Activated naive CD8-positive, alpha-beta T cell (primary cell): ENCODE measurements around the gene SPATA13.
A peak's percentile ranks its signal among the peaks of the same experiment; 100 is the strongest.

Source experiments
- H3K27ac Mint-ChIP-seq: one replicate; pipeline ENCODE4 v1.8.0; 2021; ENCODE audit warnings: mixed read lengths
- H3K27me3 Mint-ChIP-seq: one replicate; pipeline ENCODE4 v1.8.0; 2021; ENCODE audit warnings: mixed read lengths
- H3K36me3 Mint-ChIP-seq: one replicate; pipeline ENCODE4 v1.8.0; 2021; ENCODE audit warnings: mixed read lengths
- H3K4me1 Mint-ChIP-seq: one replicate; pipeline ENCODE4 v1.8.0; 2021; ENCODE audit warnings: low read depth, mixed read lengths
- H3K4me3 Mint-ChIP-seq: one replicate; pipeline ENCODE4 v1.8.0; 2021; ENCODE audit warnings: mild to moderate bottlenecking, mixed read lengths
- H3K9me3 Mint-ChIP-seq: one replicate; pipeline ENCODE4 v1.8.0; 2021; ENCODE audit warnings: low read depth, mixed read lengths

Gene SPATA13

DNA sequence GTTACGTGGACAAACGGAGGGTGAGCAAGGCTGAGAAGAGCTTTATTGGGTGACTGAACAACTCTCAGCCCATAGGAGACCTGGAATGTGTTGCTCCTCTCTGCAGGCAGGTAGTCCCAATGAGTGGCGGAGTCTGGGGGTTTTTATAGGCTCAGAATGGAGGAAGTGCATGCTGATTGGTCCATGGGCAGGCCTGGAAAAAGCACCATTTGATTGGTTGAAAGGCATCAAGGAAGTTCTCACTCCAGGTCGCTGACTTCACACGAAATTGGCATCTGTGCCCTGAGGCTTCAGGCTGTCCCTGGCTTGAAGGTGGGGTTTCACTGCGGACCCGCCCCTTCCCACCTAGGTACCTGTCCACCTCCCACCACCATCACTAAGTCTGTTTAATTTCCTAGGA is 65.4 kb downstream of the SPATA13 start:
- Mint-ChIP-seq H3K9me3 (no peaks in the 10 kb centered on the region), H3K27me3 (no peaks in the 10 kb centered on the region), H3K27ac (no peak overlapping the region), H3K4me1 (peaks cover 35% of the 10 kb centered on the region), H3K4me3 (no peak overlapping the region), H3K36me3 (peaks cover 3% of the 10 kb centered on the region)

DNA sequence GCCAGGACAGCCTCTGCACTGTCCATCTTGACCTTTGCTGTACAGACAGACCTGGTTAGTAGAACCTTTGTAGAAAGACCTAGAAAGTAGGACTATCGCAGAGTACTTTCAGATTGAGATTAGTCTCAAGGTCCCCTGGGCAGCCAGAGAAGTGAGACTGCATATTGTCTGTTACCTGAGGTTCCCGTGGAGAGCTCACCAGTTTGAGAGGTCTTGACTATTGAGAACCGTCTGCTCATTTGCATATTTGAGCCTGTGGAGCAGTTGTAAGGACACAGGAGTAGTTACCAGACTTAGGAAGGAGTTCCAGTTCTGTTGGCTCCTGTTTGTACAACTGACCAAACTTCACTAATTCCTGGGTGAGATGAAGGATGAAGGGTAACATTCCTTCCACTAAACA is 66.2 kb downstream of the SPATA13 start:
- no peaks in the 10 kb centered on the region for H3K9me3 Mint-ChIP-seq
- H3K27ac Mint-ChIP-seq: no peak overlapping the region
- peaks cover 5% of the 10 kb centered on the region for H3K36me3 Mint-ChIP-seq
- H3K4me3 Mint-ChIP-seq: no peak overlapping the region
- H3K4me1 Mint-ChIP-seq: peaks cover 37% of the 10 kb centered on the region
- H3K27me3 Mint-ChIP-seq: no peaks in the 10 kb centered on the region

DNA sequence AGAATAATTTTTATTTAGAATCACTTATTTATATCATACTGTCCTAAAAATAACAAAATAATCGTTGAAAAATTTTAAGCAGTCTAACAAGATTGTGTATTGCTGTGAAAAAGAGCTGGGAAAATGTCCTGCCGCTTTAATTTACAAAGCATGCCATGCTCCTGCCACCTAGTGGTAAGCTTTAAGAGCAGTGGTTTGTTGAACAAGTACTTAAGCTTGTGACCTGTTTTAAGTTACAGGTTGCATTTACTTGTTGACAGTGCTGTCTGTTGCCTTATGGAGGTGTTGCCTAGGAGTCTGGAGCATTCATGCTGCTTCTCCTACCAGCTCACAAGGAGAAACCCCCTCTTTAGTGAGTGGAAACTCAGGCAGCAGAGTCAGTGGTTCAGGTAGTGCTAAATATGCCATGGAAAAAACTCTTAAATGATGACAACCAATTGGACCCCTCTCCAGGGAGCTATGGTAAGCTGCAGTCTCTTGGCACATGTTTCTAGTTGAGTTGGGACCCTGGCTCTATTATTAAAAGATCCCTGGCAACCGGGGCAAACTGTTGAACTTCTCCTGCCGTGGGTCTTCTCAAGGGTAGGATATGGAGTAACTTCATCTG is 68.4 kb downstream of the SPATA13 start:
- no peaks in the 10 kb centered on the region for H3K27me3 Mint-ChIP-seq
- no peak overlapping the region for H3K4me3 Mint-ChIP-seq
- peaks cover 50% of the 10 kb centered on the region for H3K4me1 Mint-ChIP-seq

DNA sequence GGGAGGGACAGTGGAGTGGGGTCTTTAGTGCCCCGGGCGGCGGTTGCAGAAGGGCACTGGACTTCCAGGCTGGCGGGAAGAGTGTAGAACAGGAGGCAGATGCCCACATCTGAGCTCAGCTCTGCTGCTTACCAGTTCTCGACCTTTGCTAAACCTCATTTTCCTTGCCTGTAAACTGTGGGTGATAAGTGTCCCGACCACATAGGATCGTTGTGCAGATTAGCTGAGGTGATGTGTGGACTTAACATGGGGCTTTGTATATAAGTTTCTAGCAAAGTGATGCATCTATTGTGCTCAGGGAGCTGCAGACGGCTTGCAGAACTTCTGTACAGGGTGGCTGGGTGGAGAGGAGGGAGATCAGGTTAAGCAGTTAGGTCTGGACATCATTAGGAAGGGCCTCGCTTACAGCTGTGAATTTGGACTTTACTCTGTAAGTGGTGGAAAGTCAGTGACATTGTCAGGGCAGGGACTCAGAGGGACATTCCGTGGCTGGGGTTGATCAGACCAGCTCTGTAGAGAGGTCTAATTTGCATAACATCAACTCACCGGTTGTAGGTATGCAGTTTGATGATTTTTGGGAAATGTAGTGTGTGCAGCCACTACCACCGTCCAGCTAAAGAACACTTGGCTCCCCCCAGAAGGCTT is 70.0 kb downstream of the SPATA13 start:
- Mint-ChIP-seq H3K4me1 (peaks cover 42% of the 10 kb centered on the region), H3K9me3 (no peaks in the 10 kb centered on the region), H3K27me3 (no peaks in the 10 kb centered on the region), H3K36me3 (peaks cover 6% of the 10 kb centered on the region), H3K4me3 (no peak overlapping the region), H3K27ac (peak overlapping the region; percentile 46)

More for the DNA sequence above, 68.4 kb downstream of the SPATA13 start:
- no peaks in the 10 kb centered on the region for H3K9me3 Mint-ChIP-seq
- peaks cover 6% of the 10 kb centered on the region for H3K36me3 Mint-ChIP-seq
- no peak overlapping the region for H3K27ac Mint-ChIP-seq

DNA sequence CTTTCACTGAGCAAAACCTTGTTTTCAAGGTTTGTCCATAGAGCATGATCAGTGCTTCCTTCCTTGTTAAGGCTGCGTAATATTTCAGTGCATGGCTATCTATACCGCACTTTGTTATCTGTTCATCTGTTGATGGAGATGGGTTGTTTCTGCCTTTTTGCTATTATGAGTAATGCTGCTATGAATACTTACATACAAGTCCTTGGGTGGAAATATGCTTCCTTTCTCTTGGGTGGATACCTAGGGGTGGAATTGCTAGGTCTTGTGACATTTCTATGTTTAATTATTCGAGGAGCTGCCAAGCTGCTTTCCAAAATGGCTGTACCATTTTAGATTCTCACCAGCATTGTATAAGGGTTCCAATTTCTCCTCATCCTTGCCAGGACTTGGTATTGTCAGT is 70.9 kb downstream of the SPATA13 start:
- Mint-ChIP-seq H3K4me1 (peaks cover 37% of the 10 kb centered on the region), H3K4me3 (no peak overlapping the region), H3K9me3 (no peaks in the 10 kb centered on the region), H3K27ac (no peak overlapping the region), H3K36me3 (peaks cover 6% of the 10 kb centered on the region), H3K27me3 (no peaks in the 10 kb centered on the region)

DNA sequence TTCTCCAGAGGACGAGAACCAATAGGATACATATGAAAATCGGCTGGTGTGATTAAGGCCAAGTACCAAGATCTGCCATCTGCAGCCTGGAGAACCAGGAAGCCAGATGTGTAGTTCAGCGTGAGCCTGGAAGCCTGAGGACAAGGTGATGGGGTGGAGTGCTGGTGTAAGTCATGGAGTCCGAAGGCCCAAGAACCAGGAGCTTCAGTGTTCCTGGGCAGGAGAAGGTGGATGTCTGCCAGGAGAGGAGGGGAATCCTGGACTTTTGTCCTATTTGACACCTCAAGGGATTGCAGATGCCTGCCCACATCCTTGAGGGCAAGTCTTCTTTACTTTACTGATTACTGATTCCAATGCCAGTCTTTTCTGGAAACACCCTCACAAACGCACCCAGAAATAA is 71.5 kb downstream of the SPATA13 start:
- H3K27me3 Mint-ChIP-seq: no peaks in the 10 kb centered on the region
- no peak overlapping the region for H3K4me3 Mint-ChIP-seq
- no peaks in the 10 kb centered on the region for H3K9me3 Mint-ChIP-seq
- peaks cover 38% of the 10 kb centered on the region for H3K4me1 Mint-ChIP-seq
- peaks cover 6% of the 10 kb centered on the region for H3K36me3 Mint-ChIP-seq
- no peak overlapping the region for H3K27ac Mint-ChIP-seq

DNA sequence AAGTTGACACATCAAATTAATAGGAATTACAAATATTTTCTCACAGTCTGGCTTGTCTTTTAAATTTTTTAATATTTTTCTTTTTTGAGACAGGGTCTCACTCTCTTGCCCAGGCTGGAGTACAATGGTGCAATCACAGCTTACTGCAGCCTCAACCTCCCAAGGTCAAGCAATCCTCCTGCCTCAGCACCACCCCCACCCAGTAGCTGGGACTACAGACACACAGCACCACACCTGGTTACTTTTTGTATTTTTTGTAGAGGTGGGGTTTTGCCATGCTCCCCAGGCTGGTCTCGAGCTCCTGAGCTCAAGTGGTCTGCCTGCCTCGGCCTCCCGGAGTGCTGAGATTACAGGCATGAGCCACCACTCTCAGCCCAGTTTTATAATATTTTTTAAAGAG is 72.0 kb downstream of the SPATA13 start:
- Mint-ChIP-seq H3K27me3 (no peaks in the 10 kb centered on the region), H3K4me1 (peaks cover 41% of the 10 kb centered on the region), H3K4me3 (no peak overlapping the region), H3K36me3 (peaks cover 6% of the 10 kb centered on the region), H3K27ac (no peak overlapping the region), H3K9me3 (no peaks in the 10 kb centered on the region)

DNA sequence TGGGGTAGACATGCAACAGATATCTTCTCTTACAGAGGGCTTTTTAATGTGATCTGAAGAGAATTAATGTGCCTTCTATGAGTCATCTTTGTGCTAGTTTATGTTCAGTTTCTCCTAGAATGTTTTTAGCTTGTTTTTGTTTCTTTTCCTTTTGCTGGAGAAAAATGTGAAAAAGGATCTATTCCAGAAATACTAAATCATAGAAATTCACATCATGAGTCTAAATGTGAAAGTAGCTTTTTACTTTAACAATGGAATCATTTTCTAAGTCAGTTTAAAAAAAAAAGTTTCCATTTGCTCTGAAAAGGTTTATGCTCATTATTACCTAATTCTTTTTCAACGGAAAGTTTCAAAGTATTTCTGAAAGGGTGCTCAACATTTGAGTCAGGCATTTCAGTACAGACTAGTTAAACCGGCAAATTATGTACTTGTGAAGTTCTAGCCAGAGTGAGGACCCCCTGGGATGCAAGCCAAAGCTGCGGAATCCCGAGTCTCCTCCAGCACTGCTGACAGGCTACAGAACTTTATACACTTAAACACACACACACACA is 72.9 kb downstream of the SPATA13 start:
- peaks cover 6% of the 10 kb centered on the region for H3K36me3 Mint-ChIP-seq
- H3K27ac Mint-ChIP-seq: peak overlapping the region; percentile 86
- H3K4me1 Mint-ChIP-seq: peaks cover 41% of the 10 kb centered on the region
- no peaks in the 10 kb centered on the region for H3K9me3 Mint-ChIP-seq
- peak overlapping the region; percentile 65 for H3K4me3 Mint-ChIP-seq
- no peaks in the 10 kb centered on the region for H3K27me3 Mint-ChIP-seq

DNA sequence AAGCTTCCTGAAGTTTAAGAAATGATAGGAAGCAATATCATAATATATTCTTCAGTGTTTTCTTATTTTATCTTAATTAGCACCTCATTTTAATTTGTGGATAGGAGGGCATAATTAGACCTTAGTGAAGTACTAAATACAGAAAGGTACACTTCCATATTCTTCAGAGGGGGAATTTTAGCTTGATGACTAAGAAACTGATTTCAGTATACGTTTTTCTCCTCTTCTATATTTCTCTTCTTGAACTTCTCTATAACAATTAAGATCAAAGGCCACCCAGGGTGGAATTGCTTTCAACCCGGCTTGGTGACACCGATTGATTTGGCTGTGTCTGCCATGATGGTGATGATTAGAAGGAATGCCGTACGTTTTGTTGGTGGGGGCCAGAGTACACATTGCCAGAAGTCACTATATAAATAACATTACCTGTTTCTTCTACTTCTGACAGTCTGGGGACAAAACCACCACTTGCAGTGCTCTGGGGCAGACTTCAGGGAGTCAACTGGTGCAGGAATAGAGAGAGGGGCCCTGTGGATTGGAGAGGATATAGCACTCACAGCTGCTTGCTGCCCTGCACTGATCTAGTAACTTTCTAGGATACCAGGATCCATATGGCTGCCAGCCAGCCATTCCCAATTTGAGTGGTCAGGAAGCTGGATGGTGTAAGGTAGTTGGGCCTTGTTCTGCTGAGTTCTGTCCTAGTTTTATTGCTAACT is 73.8 kb downstream of the SPATA13 start:
- Mint-ChIP-seq H3K9me3 (no peaks in the 10 kb centered on the region), H3K27me3 (no peaks in the 10 kb centered on the region), H3K4me3 (peak overlapping the region; percentile 52), H3K4me1 (peaks cover 41% of the 10 kb centered on the region), H3K27ac (peak overlapping the region; percentile 86), H3K36me3 (peaks cover 6% of the 10 kb centered on the region)

DNA sequence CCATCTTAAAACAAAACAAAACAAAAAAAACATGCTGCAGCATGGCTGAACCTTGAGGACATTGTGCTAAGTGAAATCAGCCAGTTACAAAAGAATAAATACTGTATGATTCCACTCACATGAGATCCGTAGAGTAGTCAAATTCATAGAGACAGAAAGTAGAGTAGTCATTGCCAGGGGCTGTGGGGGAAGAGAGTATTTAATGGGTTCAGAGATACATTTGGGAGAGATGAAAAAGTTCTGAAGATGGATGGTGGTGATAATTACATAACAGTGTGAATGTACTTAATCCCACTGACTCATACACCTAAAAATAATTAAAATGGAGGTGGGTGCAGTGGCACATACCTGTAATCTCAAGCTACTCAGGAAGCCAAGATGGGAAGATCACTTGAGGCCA is 76.8 kb downstream of the SPATA13 start:
- H3K4me3 Mint-ChIP-seq: no peak overlapping the region
- no peak overlapping the region for H3K27ac Mint-ChIP-seq
- H3K27me3 Mint-ChIP-seq: no peaks in the 10 kb centered on the region
- H3K36me3 Mint-ChIP-seq: no peaks in the 10 kb centered on the region
- H3K4me1 Mint-ChIP-seq: peaks cover 24% of the 10 kb centered on the region
- H3K9me3 Mint-ChIP-seq: no peaks in the 10 kb centered on the region

DNA sequence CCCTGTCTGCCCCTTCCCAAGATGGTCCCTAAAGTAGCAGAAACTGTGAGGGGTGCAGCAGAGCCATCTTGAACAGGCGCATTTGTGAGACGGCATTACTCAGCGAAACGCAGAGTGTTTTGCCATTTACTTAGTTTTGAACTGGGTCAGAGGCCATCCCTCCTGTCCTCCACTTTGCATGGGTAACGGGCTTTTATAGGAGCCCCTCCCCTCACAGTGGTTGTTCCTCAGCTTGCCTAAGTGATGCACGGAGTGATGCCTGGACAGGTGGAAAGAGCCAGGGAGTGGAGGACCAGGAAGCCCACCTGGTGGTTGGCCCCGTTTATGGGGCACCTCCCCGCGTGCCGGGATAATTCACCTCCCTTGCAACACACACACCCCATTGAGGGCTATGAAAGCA is 80.8 kb downstream of the SPATA13 start:
- H3K27ac Mint-ChIP-seq: no peak overlapping the region
- H3K27me3 Mint-ChIP-seq: no peaks in the 10 kb centered on the region
- no peaks in the 10 kb centered on the region for H3K9me3 Mint-ChIP-seq
- H3K4me3 Mint-ChIP-seq: no peak overlapping the region
- no peaks in the 10 kb centered on the region for H3K36me3 Mint-ChIP-seq
- H3K4me1 Mint-ChIP-seq: peaks cover 8% of the 10 kb centered on the region

DNA sequence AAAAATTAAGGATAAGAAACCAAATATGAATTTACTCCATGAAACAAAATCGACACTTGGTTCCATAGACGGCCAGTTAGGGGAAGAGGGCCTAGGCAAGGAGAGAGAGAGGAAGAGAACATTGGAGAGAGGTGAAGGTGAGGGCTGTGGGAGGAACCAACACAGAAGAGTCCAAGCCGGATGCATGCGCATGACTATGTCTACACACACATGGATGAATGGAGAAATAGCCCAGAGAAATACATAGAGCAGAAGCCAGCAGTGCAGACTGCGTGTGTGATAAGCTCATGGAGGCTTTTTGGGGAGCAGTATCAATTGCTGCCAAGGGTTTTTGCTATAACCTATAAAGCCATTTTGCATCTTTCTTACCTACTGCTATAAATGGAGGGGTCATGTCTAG is 81.6 kb downstream of the SPATA13 start:
- no peaks in the 10 kb centered on the region for H3K36me3 Mint-ChIP-seq
- no peak overlapping the region for H3K4me3 Mint-ChIP-seq
- H3K4me1 Mint-ChIP-seq: peaks cover 12% of the 10 kb centered on the region
- no peaks in the 10 kb centered on the region for H3K27me3 Mint-ChIP-seq
- no peak overlapping the region for H3K27ac Mint-ChIP-seq
- H3K9me3 Mint-ChIP-seq: no peaks in the 10 kb centered on the region

DNA sequence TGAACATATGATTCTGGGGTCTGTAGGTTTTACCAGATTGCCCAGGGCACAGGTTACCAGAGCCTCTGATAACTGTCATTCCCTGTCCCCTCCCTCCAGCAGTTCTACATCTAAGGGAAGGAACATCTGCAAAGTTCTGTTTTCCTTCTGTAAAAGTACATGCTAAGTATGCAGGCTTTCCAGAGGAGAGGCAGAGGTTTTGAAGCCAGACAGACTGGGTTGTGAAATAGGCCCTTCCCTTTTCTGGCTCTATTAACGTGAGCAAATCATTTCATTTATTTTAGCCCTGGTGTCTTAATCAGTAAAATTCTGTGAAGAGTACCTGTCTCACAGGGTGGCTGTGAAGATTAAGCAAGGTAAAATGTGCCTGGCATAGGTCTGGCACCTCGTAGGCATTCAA is 82.8 kb downstream of the SPATA13 start:
- H3K9me3 Mint-ChIP-seq: no peaks in the 10 kb centered on the region
- no peak overlapping the region for H3K4me3 Mint-ChIP-seq
- no peaks in the 10 kb centered on the region for H3K27me3 Mint-ChIP-seq
- no peak overlapping the region for H3K27ac Mint-ChIP-seq
- no peaks in the 10 kb centered on the region for H3K36me3 Mint-ChIP-seq
- peaks cover 10% of the 10 kb centered on the region for H3K4me1 Mint-ChIP-seq

DNA sequence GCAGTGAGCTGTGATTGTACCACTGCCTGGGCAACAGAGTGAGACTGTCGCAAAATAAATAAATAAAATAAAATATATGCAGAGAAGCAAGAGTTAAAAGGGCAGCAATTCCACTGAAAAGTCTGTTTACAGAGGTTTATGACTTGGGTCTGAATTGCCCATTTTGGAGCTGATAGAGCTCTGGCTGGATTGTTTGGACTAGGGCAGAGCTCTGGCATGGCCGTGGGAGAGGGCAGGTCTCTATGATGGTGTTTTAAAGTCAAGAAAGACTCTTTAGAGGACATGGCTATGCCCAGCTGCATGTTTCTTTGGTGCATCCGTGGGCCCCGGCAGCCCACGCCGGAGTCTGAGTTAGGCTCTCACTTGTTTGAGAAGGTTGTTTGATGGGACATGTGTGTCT is 84.3 kb downstream of the SPATA13 start:
- Mint-ChIP-seq H3K4me3 (no peak overlapping the region), H3K4me1 (peaks cover 22% of the 10 kb centered on the region), H3K36me3 (no peaks in the 10 kb centered on the region), H3K27me3 (no peaks in the 10 kb centered on the region), H3K27ac (no peak overlapping the region), H3K9me3 (no peaks in the 10 kb centered on the region)

DNA sequence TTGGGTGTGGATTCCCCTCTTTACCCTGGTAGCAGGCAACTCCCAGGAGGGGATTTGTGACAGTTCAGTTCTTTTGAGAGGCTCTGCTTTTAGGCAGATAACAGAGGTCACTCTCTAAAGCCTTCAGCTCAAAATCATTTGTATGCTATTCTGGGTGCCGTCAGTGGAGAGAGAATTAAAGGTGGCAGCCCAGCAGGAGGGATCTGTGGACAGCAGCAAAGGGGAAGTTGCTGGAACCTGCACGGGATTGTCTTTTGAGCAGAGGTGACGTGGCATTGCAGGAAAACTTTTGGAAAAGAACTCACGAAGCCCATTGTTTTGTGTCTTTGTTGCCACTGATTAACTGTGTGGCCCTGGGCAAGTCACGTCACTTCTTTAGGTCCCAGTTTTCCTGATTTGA is 86.5 kb downstream of the SPATA13 start:
- Mint-ChIP-seq H3K4me3 (no peak overlapping the region), H3K4me1 (peaks cover 40% of the 10 kb centered on the region), H3K36me3 (no peaks in the 10 kb centered on the region), H3K27me3 (no peaks in the 10 kb centered on the region), H3K27ac (peak overlapping the region; percentile 41), H3K9me3 (no peaks in the 10 kb centered on the region)
